C4-2B (cell line): ENCODE data around the gene ANKRD50.

Experiments used
- H3K27ac ChIP-seq: fragments of 450-650 bp; 2 replicates; pipeline ENCODE4 v1.5.1; 2017
- ZFX ChIP-seq: fragments of 450-650 bp; IDR thresholded peaks from 2 replicates; pipeline ENCODE4 v1.6.1; 2017
- TF ChIP-seq, protein P1 (sequence below): fragments of 450-650 bp; conservative IDR thresholded peaks from 2 replicates; pipeline ENCODE4 v1.5.1; 2017; ENCODE audit warnings: mild to moderate bottlenecking

The ANKRD50 gene

DNA sequence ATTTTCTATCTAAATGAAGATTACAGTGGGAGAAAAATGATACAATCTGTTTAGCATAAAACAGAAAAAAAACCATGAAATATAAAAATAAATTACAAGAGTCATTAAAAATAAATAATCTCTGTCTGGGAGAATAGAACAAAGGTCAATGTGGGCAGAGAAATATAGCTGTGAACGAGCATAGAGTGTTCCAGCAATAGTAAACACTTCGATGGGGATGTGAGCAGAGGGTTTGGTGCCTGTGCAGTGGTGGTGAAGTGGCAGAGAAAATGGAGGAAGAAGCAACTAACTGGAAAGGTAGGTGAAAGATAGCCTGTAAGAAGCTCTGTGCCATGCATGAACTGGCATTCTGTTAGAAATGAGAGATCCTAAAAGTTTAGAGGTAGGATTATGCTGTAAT lies 64.9 kb downstream of the ANKRD50 start:
- no peak overlapping the region for H3K27ac ChIP-seq

DNA sequence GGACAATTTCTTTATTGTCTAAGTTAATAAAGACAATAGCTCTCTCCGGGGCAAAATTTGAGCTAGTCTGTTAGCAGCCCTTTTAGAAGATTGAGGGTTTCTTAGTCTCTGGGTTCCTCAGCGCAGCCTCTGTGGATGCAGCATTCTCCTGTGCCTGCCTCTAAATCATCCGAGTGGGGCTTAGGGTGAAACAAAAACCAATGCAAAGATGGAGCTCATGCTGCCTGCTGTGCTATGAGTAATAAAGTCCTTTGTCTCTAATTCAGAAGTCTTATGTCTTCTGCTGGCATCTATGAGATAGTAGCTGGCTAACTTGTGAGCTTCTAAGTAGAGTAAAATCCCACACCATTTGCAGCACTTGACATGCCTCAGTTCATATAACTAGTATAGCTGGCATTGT lies 67.9 kb downstream of the ANKRD50 start:
- H3K27ac ChIP-seq = no peak overlapping the region
- TF ChIP-seq ZFX = no peak
- TF ChIP-seq, protein P1, sequence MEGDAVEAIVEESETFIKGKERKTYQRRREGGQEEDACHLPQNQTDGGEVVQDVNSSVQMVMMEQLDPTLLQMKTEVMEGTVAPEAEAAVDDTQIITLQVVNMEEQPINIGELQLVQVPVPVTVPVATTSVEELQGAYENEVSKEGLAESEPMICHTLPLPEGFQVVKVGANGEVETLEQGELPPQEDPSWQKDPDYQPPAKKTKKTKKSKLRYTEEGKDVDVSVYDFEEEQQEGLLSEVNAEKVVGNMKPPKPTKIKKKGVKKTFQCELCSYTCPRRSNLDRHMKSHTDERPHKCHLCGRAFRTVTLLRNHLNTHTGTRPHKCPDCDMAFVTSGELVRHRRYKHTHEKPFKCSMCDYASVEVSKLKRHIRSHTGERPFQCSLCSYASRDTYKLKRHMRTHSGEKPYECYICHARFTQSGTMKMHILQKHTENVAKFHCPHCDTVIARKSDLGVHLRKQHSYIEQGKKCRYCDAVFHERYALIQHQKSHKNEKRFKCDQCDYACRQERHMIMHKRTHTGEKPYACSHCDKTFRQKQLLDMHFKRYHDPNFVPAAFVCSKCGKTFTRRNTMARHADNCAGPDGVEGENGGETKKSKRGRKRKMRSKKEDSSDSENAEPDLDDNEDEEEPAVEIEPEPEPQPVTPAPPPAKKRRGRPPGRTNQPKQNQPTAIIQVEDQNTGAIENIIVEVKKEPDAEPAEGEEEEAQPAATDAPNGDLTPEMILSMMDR = no peak

More for the DNA sequence above, 64.9 kb downstream of the ANKRD50 start:
- TF ChIP-seq, protein P1 = no peak
- TF ChIP-seq ZFX = no peak

DNA sequence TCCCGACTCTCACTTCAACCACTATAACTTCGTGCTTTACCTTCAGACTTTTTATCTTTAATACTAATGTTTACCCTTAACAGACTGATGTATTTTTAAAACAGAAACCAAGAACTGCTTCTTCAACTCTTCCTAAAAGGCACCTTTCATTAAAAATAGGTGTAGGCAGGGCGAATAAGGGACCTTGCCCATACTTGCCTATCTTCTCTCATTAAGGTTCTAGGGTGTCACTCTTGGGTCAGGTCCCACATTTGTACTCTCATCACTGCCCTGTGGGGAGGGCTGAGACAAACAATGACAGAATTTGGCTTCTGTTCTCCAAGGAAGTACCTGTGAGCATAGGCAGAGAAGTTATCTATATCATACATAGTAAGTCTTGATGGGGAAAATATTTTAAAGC lies 69.7 kb downstream of the ANKRD50 start:
- H3K27ac ChIP-seq = no peak overlapping the region
- no peak for TF ChIP-seq ZFX
- TF ChIP-seq, protein P1 = no peak

DNA sequence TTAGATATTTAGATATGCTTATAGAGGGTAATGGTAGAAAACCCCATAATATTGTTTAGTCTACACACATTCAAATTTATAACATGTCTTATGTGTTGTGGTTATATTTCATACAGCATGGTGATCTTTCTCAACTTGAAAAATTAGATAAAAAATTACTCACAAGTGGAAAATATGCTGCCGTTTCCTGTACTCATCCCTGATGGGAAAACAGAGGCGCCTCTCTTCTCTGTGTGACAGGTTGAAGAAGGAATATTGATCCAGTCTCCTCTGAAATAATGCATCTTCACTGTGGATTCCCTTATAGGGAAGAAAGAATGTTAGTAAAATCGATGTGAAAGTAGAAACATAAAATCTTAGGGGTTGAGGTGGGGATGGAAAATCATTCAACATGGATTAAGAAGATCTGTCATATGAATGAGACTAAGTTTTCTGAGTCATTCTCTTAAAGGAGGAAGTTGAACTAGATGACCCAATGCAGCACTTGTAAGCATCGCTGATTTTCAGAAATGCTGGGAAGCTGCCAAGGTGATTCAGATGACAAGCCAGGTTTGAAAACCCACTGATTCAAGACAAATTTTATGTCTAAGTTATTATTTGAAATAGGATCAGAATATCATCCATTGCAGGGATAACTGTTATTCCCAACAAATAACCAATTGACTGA lies 70.7 kb downstream of the ANKRD50 start:
- TF ChIP-seq, protein P1 = no peak
- no peak for TF ChIP-seq ZFX
- no peak overlapping the region for H3K27ac ChIP-seq

DNA sequence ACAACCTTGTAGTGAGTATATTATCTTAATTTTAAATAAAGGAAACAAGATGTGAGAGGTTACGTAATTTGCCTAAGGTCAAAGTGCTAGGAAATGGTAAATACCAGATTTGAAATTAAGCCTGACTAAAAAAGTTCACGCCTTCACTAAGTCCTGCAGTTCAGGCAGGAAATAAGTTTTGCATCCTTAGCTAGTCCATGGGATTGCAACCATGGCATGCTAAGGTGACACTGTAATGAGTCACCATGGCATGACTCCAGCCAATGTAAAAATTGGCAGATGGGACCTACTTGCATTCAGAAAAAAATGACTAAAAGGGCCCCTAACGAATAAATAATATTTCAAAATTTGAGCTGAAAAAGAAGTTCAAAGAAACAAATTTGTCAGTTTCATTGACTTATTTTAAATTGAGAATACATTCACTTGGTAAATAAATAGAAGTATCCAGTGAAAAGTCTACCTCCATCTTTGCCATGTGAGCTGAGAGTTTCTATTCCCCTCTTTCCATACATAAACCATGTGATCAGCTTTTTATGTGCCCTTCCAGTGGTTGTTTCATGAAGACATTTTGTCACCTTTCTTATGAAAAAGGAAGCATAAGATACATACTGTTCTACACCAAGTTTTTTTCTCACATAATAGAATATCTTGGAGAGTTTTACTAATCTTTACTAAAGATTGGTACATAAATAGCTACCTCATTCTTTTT lies 72.4 kb downstream of the ANKRD50 start:
- no peak overlapping the region for H3K27ac ChIP-seq
- TF ChIP-seq, protein P1 = no peak
- no peak for TF ChIP-seq ZFX

DNA sequence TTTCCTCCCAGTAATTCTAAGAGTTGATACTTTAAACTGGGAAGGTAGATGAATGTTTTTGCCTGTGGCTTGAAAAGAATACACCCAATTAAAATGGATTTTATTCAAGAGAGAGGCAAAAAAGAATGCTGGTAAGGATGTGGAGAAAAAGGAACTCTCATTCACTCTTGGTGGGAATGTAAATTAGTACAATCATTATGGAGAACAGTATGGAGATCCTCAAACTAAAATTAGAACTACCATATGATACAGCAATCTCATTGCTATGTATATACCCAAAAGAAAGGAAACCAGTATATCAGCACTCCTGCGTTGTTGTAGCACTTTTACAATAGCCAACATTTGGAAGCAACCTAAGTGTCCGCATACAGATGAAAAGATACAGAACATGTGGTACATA lies 75.2 kb downstream of the ANKRD50 start:
- TF ChIP-seq ZFX = no peak
- TF ChIP-seq, protein P1 = no peak
- H3K27ac ChIP-seq = no peak overlapping the region

DNA sequence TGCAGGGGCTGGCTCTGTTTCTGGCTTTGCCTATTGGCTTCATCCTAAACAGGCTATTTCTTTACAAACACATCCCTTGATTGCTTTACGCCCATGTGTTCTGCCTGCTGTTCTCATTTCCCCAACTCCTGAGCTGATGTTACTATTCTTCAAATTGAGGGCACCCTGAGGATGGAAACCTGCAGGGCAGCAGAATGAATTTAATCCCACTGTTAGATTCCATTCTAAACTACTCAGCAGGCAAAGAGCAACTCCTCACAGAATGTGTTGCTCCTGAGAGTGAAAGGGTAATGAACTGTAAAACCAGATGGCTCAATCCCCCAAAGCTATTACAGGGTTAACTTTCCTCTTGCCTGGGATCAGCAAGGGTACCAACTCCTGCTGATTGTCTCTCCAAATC lies 75.7 kb downstream of the ANKRD50 start:
- no peak overlapping the region for H3K27ac ChIP-seq
- TF ChIP-seq, protein P1 = no peak
- no peak for TF ChIP-seq ZFX
